GM23338 (cell line): ENCODE measurements around the gene SLC26A1. TPM values are rescaled to one million over a fixed set of nuclear protein-coding genes. Genes with fewer than 3 reads are reported as not detected.

Experiments
- ATAC-seq: fragments of 200-7000 bp; cut with Tn5 transposase; 3 replicates; pipeline ENCODE4 v1.9.1; 2020
- DNase-seq: peaks from one replicate; pipeline ENCODE4 v3.0.0-alpha.2; 2015; ENCODE audit warnings: low spot score
- H2AFZ ChIP-seq: fragments of 200-600 bp; sonication (generic); 2 replicates; pipeline ENCODE4 v1.8.0; 2016; ENCODE audit warnings: antibody characterized with exemption, mild to moderate bottlenecking, moderate library complexity
- H3F3A ChIP-seq: fragments of 200-600 bp; sonication (generic); replicated peaks from 2 replicates; pipeline ENCODE4 v1.8.0; 2017; ENCODE audit warnings: antibody characterized with exemption, mixed run types, low read depth
- H3K27ac ChIP-seq: fragments of 200-600 bp; sonication (generic); 2 replicates; pipeline ENCODE4 v1.6.1; 2016; ENCODE audit warnings: low read depth
- H3K27me3 ChIP-seq: fragments of 200-600 bp; sonication (generic); 2 replicates; pipeline ENCODE4 v1.8.0; 2016; ENCODE audit warnings: mild to moderate bottlenecking, mixed run types, moderate library complexity; ENCODE audit not compliant: insufficient read depth
- H3K36me3 ChIP-seq: fragments of 200-600 bp; sonication (generic); 2 replicates; pipeline ENCODE4 v1.8.0; 2016; ENCODE audit warnings: mild to moderate bottlenecking; ENCODE audit not compliant: insufficient read depth
- H3K4me1 ChIP-seq: fragments of 200-600 bp; sonication (generic); 2 replicates; pipeline ENCODE4 v1.8.0; 2016; ENCODE audit warnings: mild to moderate bottlenecking, moderate library complexity; ENCODE audit not compliant: insufficient read depth
- H3K4me2 ChIP-seq: fragments of 200-600 bp; sonication (generic); 2 replicates; pipeline ENCODE4 v1.7.1; 2017; ENCODE audit warnings: mixed run types
- H3K4me3 ChIP-seq: fragments of 200-600 bp; sonication (generic); 2 replicates; pipeline ENCODE4 v1.6.1; 2016; ENCODE audit warnings: mixed run types
- H3K79me2 ChIP-seq: fragments of 200-600 bp; sonication (generic); replicated peaks from 2 replicates; pipeline ENCODE4 v1.8.0; 2017; ENCODE audit warnings: mild to moderate bottlenecking; ENCODE audit not compliant: insufficient read depth
- H3K9me2 ChIP-seq: fragments of 200-600 bp; sonication (generic); 2 replicates; pipeline ENCODE4 v1.8.0; 2017; ENCODE audit not compliant: insufficient read depth
- H4K20me1 ChIP-seq: fragments of 200-600 bp; sonication (generic); replicated peaks from 2 replicates; pipeline ENCODE4 v1.8.0; 2017; ENCODE audit warnings: mild to moderate bottlenecking; ENCODE audit not compliant: insufficient read depth
- H3K27ac Mint-ChIP-seq: 2 replicates; pipeline ENCODE4 v1.8.0; 2020; ENCODE audit warnings: inconsistent platforms, mild to moderate bottlenecking, moderate library complexity, mixed read lengths
- H3K27me3 Mint-ChIP-seq: 3 replicates; pipeline ENCODE4 v1.8.0; 2022; ENCODE audit warnings: low read depth, mild to moderate bottlenecking, moderate library complexity, mixed read lengths, inconsistent platforms; ENCODE audit not compliant: insufficient read depth, poor library complexity
- H3K36me3 Mint-ChIP-seq: 3 replicates; pipeline ENCODE4 v1.8.0; 2021; ENCODE audit warnings: low read depth, mild to moderate bottlenecking, inconsistent platforms, moderate library complexity, mixed read lengths
- H3K4me1 Mint-ChIP-seq: 3 replicates; pipeline ENCODE4 v1.8.0; 2020; ENCODE audit warnings: mild to moderate bottlenecking, inconsistent platforms, mixed read lengths
- H3K4me3 Mint-ChIP-seq: 3 replicates; pipeline ENCODE4 v1.8.0; 2021; ENCODE audit warnings: moderate library complexity, mild to moderate bottlenecking, inconsistent platforms, mixed read lengths
- H3K9me3 Mint-ChIP-seq: 3 replicates; pipeline ENCODE4 v1.8.0; 2020; ENCODE audit warnings: moderate library complexity, mild to moderate bottlenecking, inconsistent platforms, mixed read lengths
- ETS1 ChIP-seq: IDR thresholded peaks from 2 replicates; pipeline ENCODE4 v1.6.1; 2016; ENCODE audit warnings: antibody characterized with exemption
- EZH2 ChIP-seq: fragments of 200-600 bp; sonication (generic); IDR thresholded peaks from one replicate; pipeline ENCODE4 v1.8.0; 2017; ENCODE audit warnings: antibody characterized with exemption, mild to moderate bottlenecking, low read depth; ENCODE audit not compliant: unreplicated experiment
- JUNB ChIP-seq: IDR thresholded peaks from one replicate; pipeline ENCODE4 v1.6.1; 2016; ENCODE audit warnings: antibody characterized with exemption; ENCODE audit not compliant: unreplicated experiment
- NANOG ChIP-seq: IDR thresholded peaks from 2 replicates; pipeline ENCODE4 v1.6.1; 2016; ENCODE audit warnings: antibody characterized with exemption, borderline replicate concordance
- POLR2AphosphoS5 ChIP-seq: IDR thresholded peaks from 2 replicates; pipeline ENCODE4 v1.6.1; 2016; ENCODE audit warnings: antibody characterized with exemption, low read depth
- REST ChIP-seq: IDR thresholded peaks from one replicate; pipeline ENCODE4 v1.6.1; 2018; ENCODE audit warnings: antibody characterized with exemption; ENCODE audit not compliant: unreplicated experiment
- STAT1 ChIP-seq: IDR thresholded peaks from one replicate; pipeline ENCODE4 v1.6.1; 2016; ENCODE audit warnings: antibody characterized with exemption; ENCODE audit not compliant: unreplicated experiment
- ZNF114 ChIP-seq: fragments of 250-450 bp; sonication (Bioruptor Pico); IDR thresholded peaks from 2 replicates; pipeline ENCODE4 v1.5.0; 2020; ENCODE audit warnings: mild to moderate bottlenecking, moderate library complexity
- ZNF331 ChIP-seq: fragments of 250-450 bp; sonication (Bioruptor Pico); IDR thresholded peaks from 2 replicates; pipeline ENCODE4 v1.5.0; 2020; ENCODE audit warnings: low read depth, mild to moderate bottlenecking, moderate library complexity
- polyA plus RNA-seq: library from polyadenylated mRNA; unstranded; fragments of >200 nt; fragmentation: Nextera tagmentation; extraction: Ambion mirVana; gene quantifications from 2 replicates; pipeline ENCODE4 v1.2.1, GENCODE V29; 2016
- total RNA-seq: library from RNA; depleted of rRNA; stranded (reverse); fragments of >200 nt; shearing (Covaris generic); gene quantifications from 2 replicates; pipeline ENCODE4 v1.2.3, GENCODE V29; 2014
- TF ChIP-seq, protein P1 (sequence below): fragments of 250-450 bp; sonication (Bioruptor Pico); IDR thresholded peaks from 2 replicates; pipeline ENCODE4 v1.5.0; 2020; ENCODE audit warnings: mild to moderate bottlenecking, moderate library complexity

Gene SLC26A1
- total and polyA plus RNA-seq, 2 experiments from 2014 or later = 0.10 to 0.27 TPM

DNA sequence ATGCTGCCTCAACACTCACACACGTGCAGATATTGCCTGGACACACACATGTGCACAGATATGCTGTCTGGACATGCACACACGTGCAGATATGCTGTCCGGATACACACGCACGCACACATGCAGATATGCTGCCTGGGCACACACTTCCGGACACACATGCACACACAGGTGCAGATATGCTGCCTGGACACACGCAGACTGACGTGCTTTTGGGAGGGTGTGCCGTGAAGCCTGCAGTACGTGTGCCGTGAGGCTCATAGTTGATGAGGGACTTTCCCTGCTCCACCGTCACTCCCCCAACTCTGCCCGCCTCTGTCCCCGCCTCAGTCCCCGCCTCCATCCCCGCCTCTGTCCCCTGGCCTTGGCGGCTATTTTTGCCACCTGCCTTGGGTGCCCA is 32.9 kb upstream of the SLC26A1 start:
- H3K4me1 ChIP-seq = no peaks in the 10 kb centered on the region
- H4K20me1 ChIP-seq = no peaks in the 10 kb centered on the region; the same call in 1 of the 2 replicates
- no peak overlapping the region for H2AFZ ChIP-seq
- Mint-ChIP-seq H3K4me1 (peaks cover 4% of the 10 kb centered on the region; the same call in 1 of the 3 replicates), H3K27ac (no peak overlapping the region; the same call in 1 of the 2 replicates), H3K36me3 (peaks cover 13% of the 10 kb centered on the region), H3K4me3 (no peak overlapping the region), H3K27me3 (peaks cover 8% of the 10 kb centered on the region), H3K9me3 (no peaks in the 10 kb centered on the region; the same call in 2 of the 3 replicates)
- TF ChIP-seq STAT1 (no peak), ZNF114 (no peak)
- TF ChIP-seq, protein P1, sequence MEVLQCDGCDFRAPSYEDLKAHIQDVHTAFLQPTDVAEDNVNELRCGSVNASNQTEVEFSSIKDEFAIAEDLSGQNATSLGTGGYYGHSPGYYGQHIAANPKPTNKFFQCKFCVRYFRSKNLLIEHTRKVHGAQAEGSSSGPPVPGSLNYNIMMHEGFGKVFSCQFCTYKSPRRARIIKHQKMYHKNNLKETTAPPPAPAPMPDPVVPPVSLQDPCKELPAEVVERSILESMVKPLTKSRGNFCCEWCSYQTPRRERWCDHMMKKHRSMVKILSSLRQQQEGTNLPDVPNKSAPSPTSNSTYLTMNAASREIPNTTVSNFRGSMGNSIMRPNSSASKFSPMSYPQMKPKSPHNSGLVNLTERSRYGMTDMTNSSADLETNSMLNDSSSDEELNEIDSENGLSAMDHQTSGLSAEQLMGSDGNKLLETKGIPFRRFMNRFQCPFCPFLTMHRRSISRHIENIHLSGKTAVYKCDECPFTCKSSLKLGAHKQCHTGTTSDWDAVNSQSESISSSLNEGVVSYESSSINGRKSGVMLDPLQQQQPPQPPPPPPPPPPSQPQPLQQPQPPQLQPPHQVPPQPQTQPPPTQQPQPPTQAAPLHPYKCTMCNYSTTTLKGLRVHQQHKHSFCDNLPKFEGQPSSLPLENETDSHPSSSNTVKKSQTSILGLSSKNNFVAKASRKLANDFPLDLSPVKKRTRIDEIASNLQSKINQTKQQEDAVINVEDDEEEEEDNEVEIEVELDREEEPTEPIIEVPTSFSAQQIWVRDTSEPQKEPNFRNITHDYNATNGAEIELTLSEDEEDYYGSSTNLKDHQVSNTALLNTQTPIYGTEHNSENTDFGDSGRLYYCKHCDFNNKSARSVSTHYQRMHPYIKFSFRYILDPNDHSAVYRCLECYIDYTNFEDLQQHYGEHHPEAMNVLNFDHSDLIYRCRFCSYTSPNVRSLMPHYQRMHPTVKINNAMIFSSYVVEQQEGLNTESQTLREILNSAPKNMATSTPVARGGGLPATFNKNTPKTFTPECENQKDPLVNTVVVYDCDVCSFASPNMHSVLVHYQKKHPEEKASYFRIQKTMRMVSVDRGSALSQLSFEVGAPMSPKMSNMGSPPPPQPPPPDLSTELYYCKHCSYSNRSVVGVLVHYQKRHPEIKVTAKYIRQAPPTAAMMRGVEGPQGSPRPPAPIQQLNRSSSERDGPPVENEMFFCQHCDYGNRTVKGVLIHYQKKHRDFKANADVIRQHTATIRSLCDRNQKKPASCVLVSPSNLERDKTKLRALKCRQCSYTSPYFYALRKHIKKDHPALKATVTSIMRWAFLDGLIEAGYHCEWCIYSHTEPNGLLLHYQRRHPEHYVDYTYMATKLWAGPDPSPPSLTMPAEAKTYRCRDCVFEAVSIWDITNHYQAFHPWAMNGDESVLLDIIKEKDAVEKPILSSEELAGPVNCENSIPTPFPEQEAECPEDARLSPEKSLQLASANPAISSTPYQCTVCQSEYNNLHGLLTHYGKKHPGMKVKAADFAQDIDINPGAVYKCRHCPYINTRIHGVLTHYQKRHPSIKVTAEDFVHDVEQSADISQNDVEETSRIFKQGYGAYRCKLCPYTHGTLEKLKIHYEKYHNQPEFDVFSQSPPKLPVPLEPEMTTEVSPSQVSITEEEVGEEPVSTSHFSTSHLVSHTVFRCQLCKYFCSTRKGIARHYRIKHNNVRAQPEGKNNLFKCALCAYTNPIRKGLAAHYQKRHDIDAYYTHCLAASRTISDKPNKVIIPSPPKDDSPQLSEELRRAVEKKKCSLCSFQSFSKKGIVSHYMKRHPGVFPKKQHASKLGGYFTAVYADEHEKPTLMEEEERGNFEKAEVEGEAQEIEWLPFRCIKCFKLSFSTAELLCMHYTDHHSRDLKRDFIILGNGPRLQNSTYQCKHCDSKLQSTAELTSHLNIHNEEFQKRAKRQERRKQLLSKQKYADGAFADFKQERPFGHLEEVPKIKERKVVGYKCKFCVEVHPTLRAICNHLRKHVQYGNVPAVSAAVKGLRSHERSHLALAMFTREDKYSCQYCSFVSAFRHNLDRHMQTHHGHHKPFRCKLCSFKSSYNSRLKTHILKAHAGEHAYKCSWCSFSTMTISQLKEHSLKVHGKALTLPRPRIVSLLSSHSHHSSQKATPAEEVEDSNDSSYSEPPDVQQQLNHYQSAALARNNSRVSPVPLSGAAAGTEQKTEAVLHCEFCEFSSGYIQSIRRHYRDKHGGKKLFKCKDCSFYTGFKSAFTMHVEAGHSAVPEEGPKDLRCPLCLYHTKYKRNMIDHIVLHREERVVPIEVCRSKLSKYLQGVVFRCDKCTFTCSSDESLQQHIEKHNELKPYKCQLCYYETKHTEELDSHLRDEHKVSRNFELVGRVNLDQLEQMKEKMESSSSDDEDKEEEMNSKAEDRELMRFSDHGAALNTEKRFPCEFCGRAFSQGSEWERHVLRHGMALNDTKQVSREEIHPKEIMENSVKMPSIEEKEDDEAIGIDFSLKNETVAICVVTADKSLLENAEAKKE = no peak
- no peaks in the 10 kb centered on the region for H3K27me3 ChIP-seq
- DNase-seq = no peak
- H3K4me3 ChIP-seq = no peak overlapping the region
- no peaks in the 10 kb centered on the region for H3K79me2 ChIP-seq
- H3K9me2 ChIP-seq = no peaks in the 10 kb centered on the region
- no peak overlapping the region for H3K4me2 ChIP-seq
- no peaks in the 10 kb centered on the region; the same call in 1 of the 2 replicates for H3K36me3 ChIP-seq
- ATAC-seq = peak; percentile 30
- H3K27ac ChIP-seq = no peak overlapping the region
- H3F3A ChIP-seq = no peaks in the 10 kb centered on the region

GRCh38 chr4:1024882-1025545 is 31.8 kb upstream of the SLC26A1 start:
- no peak overlapping the region for H3K27ac ChIP-seq
- no peaks in the 10 kb centered on the region for H3K9me2 ChIP-seq
- Mint-ChIP-seq H3K9me3 (no peaks in the 10 kb centered on the region; the same call in 2 of the 3 replicates), H3K27ac (no peak overlapping the region), H3K4me1 (peaks cover 4% of the 10 kb centered on the region; the same call in 1 of the 3 replicates), H3K27me3 (peaks cover 8% of the 10 kb centered on the region), H3K4me3 (no peak overlapping the region), H3K36me3 (peaks cover 13% of the 10 kb centered on the region)
- no peak overlapping the region for H3K4me3 ChIP-seq
- no peak overlapping the region for H2AFZ ChIP-seq
- H3K27me3 ChIP-seq = no peaks in the 10 kb centered on the region
- no peak for DNase-seq
- no peak overlapping the region for H3K4me2 ChIP-seq
- no peaks in the 10 kb centered on the region; the same call in 1 of the 2 replicates for H3K36me3 ChIP-seq
- H3K4me1 ChIP-seq = no peaks in the 10 kb centered on the region
- no peaks in the 10 kb centered on the region; the same call in 1 of the 2 replicates for H4K20me1 ChIP-seq
- ATAC-seq = no peak
- no peaks in the 10 kb centered on the region for H3F3A ChIP-seq
- H3K79me2 ChIP-seq = no peaks in the 10 kb centered on the region
- TF ChIP-seq ZNF331 (CRISPR knock-in tag) (no peak), EZH2 (no peak), JUNB (no peak), POLR2AphosphoS5 (no peak), NANOG (no peak), ETS1 (no peak), REST (no peak)
